PC-3 (cell line): ENCODE data around the gene GMDS. TPM values are rescaled to one million over a fixed set of nuclear protein-coding genes. Genes with fewer than 3 reads are reported as not detected.
A peak's percentile ranks its signal among the peaks of the same experiment; 100 is the strongest.

Experiments
- ATAC-seq: fragments of 200-7000 bp; cut with Tn5 transposase; 2 replicates; pipeline ENCODE4 v1.9.1; 2020; ENCODE audit warnings: mild to moderate bottlenecking, moderate library complexity
- BruUV-seq: library from RNA; stranded (reverse); fragments of 400-500 nt; replicated peaks from 2 replicates; lab custom pipeline; 2021; lab: Mats Ljungman, UMichigan
- CTCF ChIA-PET: fragments of 300-600 bp; sonication (Branson Sonifier 250); formaldehyde crosslinking; loops from one replicate; lab custom pipeline; 2022; ENCODE audit warnings: antibody characterized with exemption; lab: Charles Lee
- POLR2A ChIA-PET: fragments of 300-600 bp; sonication (Branson Sonifier 250); formaldehyde crosslinking; loops from one replicate; lab custom pipeline; 2022; ENCODE audit warnings: antibody characterized with exemption; ENCODE audit not compliant: unreplicated experiment; lab: Charles Lee
- DNase-seq: peaks from one replicate; pipeline ENCODE4 v3.0.0-alpha.2; 2015
- H2AFZ ChIP-seq: fragments of 300-600 bp; sonication (generic); 2 replicates; pipeline ENCODE4 v1.6.0; 2016; ENCODE audit warnings: antibody characterized with exemption, low read length
- H3F3A ChIP-seq: fragments of 300-600 bp; sonication (generic); one replicate; pipeline ENCODE4 v1.6.0; 2017; ENCODE audit warnings: antibody characterized with exemption, low read length, control low read depth, mild to moderate bottlenecking; ENCODE audit not compliant: unreplicated experiment
- H3K27ac ChIP-seq: fragments of 300-600 bp; sonication (generic); 2 replicates; pipeline ENCODE4 v1.5.1; 2016; ENCODE audit warnings: mild to moderate bottlenecking, low read length
- H3K27me3 ChIP-seq: fragments of 300-600 bp; sonication (generic); 2 replicates; pipeline ENCODE4 v1.6.1; 2016; ENCODE audit warnings: low read length, mixed read lengths
- H3K36me3 ChIP-seq: fragments of 300-600 bp; sonication (generic); 2 replicates; pipeline ENCODE4 v1.6.1; 2016; ENCODE audit warnings: low read depth, mixed run types, low read length, mixed read lengths
- H3K4me1 ChIP-seq: fragments of 300-600 bp; sonication (generic); 2 replicates; pipeline ENCODE4 v1.5.1; 2016; ENCODE audit warnings: low read length; ENCODE audit not compliant: insufficient read depth
- H3K4me2 ChIP-seq: fragments of 300-600 bp; sonication (generic); 2 replicates; pipeline ENCODE4 v1.6.0; 2016; ENCODE audit warnings: low read length
- H3K4me3 ChIP-seq: fragments of 300-600 bp; sonication (generic); 2 replicates; pipeline ENCODE4 v1.5.1; 2016; ENCODE audit warnings: mild to moderate bottlenecking, low read length, mixed read lengths
- H3K79me2 ChIP-seq: fragments of 300-600 bp; sonication (generic); 2 replicates; pipeline ENCODE4 v1.6.1; 2017; ENCODE audit warnings: low read length, mixed read lengths
- H3K9ac ChIP-seq: fragments of 300-600 bp; sonication (generic); 2 replicates; pipeline ENCODE4 v1.6.0; 2016; ENCODE audit warnings: mild to moderate bottlenecking, low read length
- H3K9me2 ChIP-seq: fragments of 300-600 bp; sonication (generic); replicated peaks from 2 replicates; pipeline ENCODE4 v1.6.1; 2016; ENCODE audit warnings: mixed run types, low read length, mixed read lengths
- H3K9me3 ChIP-seq: fragments of 300-600 bp; sonication (generic); 2 replicates; pipeline ENCODE4 v1.6.1; 2016; ENCODE audit warnings: low read length, mixed read lengths
- H4K20me1 ChIP-seq: fragments of 300-600 bp; sonication (generic); 2 replicates; pipeline ENCODE4 v1.6.1; 2016; ENCODE audit warnings: low read length, mixed read lengths
- CTCF ChIP-seq: fragments of 300-600 bp; sonication (generic); conservative IDR thresholded peaks from 2 replicates; pipeline ENCODE4 v1.5.1; 2017; ENCODE audit warnings: antibody characterized with exemption, low read depth, mild to moderate bottlenecking, low read length
- EZH2 ChIP-seq: fragments of 300-600 bp; sonication (generic); IDR thresholded peaks from one replicate; pipeline ENCODE4 v1.6.1; 2017; ENCODE audit warnings: antibody characterized with exemption, mild to moderate bottlenecking, low read length; ENCODE audit not compliant: unreplicated experiment
- EZH2phosphoT487 ChIP-seq: fragments of 300-600 bp; sonication (generic); IDR thresholded peaks from 2 replicates; pipeline ENCODE4 v1.6.1; 2018; ENCODE audit warnings: mild to moderate bottlenecking, antibody characterized with exemption, low read length, borderline replicate concordance
- intact Hi-C: fragments of 100-400 bp; cut with micrococcal nuclease; formaldehyde crosslinking; loops from 2 replicates; pipeline ENCODE4 v1.9.0; 2023
- total RNA-seq: library from RNA; depleted of rRNA; stranded (reverse); fragments of >200 nt; gene quantifications from 2 replicates; pipeline ENCODE4 v1.2.3, GENCODE V29; 2014

GMDS gene
- total RNA-seq, 1 experiment from 2014 or later: 18.3 TPM

DNA sequence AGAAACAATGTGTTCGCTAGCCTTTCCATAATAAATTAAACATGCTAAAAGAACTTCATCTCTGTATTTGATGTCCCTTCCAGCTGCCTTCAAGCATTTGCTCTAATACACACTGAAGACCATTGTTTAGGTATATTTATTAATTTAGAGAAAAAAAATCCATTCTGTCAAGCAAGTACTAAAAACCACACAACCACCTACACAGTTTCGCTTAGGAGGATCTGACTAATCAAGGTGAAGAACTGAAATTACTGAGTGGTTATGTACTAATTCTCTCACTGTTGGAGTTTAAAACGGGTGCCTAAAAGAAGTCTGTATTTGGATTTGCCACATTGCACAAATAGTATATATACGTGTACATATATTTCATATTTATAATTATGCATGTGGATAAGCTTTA is 58.9 kb downstream of the GMDS start:
- Histone ChIP-seq H3K79me2 (peaks cover 11% of the 10 kb centered on the region; the same call in 1 of the 2 replicates), H4K20me1 (no peaks in the 10 kb centered on the region), H3K36me3 (no peaks in the 10 kb centered on the region), H3K4me1 (no peaks in the 10 kb centered on the region), H3K9me3 (no peaks in the 10 kb centered on the region), H2AFZ (no peak overlapping the region), H3F3A (no peaks in the 10 kb centered on the region), H3K27ac (no peak overlapping the region), H3K9ac (no peak overlapping the region), H3K27me3 (no peaks in the 10 kb centered on the region), H3K4me3 (no peak overlapping the region), H3K4me2 (no peak overlapping the region), H3K9me2 (no peaks in the 10 kb centered on the region)
- TF ChIP-seq EZH2phosphoT487: no peak
- TF ChIP-seq EZH2: no peak
- TF ChIP-seq CTCF: no peak
- POLR2A ChIA-PET: no interaction called here
- no peak for DNase-seq
- intact Hi-C loops: no loop called here
- BruUV-seq: no TSS peak
- no peak for ATAC-seq
- CTCF ChIA-PET: no interaction called here

DNA sequence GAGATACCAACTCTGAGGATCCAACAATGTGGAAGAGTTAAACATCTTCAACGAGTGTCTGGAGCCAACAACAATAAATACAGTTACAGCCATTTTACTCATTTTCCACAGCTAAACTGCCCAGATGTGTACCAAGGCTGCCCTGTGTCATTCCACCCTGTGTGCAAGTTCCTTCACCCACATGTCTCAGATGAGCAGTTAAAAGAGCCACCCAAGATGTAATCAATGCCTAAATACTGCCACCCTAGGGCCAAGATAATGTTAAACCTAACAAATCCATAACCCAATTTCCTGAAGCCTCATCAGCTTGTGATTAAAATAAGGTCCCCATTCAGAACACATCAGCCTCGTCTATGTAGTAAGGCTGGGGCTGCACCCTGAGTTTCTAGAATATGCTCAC is 59.9 kb downstream of the GMDS start:
- Histone ChIP-seq H3K4me3 (no peak overlapping the region), H2AFZ (no peak overlapping the region), H4K20me1 (no peaks in the 10 kb centered on the region), H3K79me2 (peaks cover 15% of the 10 kb centered on the region), H3K9me2 (no peaks in the 10 kb centered on the region), H3K36me3 (no peaks in the 10 kb centered on the region), H3F3A (no peaks in the 10 kb centered on the region), H3K4me1 (no peaks in the 10 kb centered on the region), H3K4me2 (no peak overlapping the region), H3K9me3 (no peaks in the 10 kb centered on the region), H3K27ac (no peak overlapping the region), H3K27me3 (no peaks in the 10 kb centered on the region), H3K9ac (no peak overlapping the region)
- TF ChIP-seq EZH2phosphoT487 (no peak), EZH2 (no peak), CTCF (peak; percentile 32; the same call in 1 of the 2 replicates)
- no TSS peak for BruUV-seq
- ChIA-PET CTCF (no interaction called here), POLR2A (no interaction called here)
- ATAC-seq: no peak
- intact Hi-C loops: no loop called here
- no peak for DNase-seq

DNA sequence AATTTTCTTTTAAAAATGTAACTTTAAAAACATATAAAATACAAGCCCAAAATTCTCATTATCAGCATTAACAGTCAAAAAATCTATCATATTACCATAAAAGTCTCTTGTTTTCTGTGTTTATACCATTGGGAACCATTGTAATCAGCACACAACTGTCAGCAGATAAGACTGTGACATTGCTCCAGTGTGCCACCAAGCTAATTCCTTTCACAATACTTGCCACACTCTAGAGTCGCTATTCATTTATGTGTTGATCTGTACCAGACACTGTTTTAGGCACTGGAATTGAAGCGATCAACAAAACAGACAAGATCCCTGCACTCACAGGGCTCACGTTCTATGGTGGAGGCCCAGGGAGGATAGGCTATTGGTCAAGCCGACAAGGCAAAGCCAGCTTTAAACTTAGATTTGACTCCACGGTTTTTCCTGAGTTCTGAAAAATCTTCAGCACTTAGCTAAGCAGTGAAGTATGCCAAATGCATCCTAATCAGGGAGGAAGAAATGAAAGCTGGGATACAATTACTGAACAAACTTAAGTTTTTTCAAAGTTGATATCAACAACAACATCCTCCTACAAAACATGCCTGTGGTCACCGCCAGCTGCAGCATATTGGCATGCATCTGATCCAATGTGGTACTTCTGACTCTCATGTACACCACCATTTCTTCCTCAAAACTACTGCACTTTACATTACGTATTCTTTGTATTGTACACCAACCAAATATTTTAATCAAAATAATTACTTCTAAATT is 60.5 kb downstream of the GMDS start:
- no peak overlapping the region for H2AFZ ChIP-seq
- no peak for ATAC-seq

More for the DNA sequence above, 60.5 kb downstream of the GMDS start:
- H3K4me1 ChIP-seq: no peaks in the 10 kb centered on the region
- H3K79me2 ChIP-seq: peaks cover 15% of the 10 kb centered on the region
- no peak overlapping the region for H3K4me2 ChIP-seq
- H3K36me3 ChIP-seq: no peaks in the 10 kb centered on the region
- H3K9me2 ChIP-seq: 0 out of 2 replicates have a peak, but pooled peaks cover 3% of the 10 kb centered on the region
- intact Hi-C loops: no loop called here
- no peak overlapping the region for H3K4me3 ChIP-seq
- H3K27ac ChIP-seq: no peak overlapping the region
- POLR2A ChIA-PET: no interaction called here
- 0 out of 2 replicates have a peak, but pooled peaks cover 5% of the 10 kb centered on the region for H4K20me1 ChIP-seq
- no peak for DNase-seq
- no TSS peak for BruUV-seq
- no peaks in the 10 kb centered on the region for H3K27me3 ChIP-seq
- TF ChIP-seq EZH2phosphoT487 (no peak), CTCF (no peak), EZH2 (no peak)
- H3K9me3 ChIP-seq: no peaks in the 10 kb centered on the region
- H3K9ac ChIP-seq: no peak overlapping the region
- H3F3A ChIP-seq: no peaks in the 10 kb centered on the region
- CTCF ChIA-PET: no interaction called here
